ENCODE results near the gene CADM2. TPM values are rescaled to one million over a fixed set of nuclear protein-coding genes. Genes with fewer than 3 reads are reported as not detected.

CADM2 gene
- total RNA-seq, 1 donor = under 0.01 TPM

DNA sequence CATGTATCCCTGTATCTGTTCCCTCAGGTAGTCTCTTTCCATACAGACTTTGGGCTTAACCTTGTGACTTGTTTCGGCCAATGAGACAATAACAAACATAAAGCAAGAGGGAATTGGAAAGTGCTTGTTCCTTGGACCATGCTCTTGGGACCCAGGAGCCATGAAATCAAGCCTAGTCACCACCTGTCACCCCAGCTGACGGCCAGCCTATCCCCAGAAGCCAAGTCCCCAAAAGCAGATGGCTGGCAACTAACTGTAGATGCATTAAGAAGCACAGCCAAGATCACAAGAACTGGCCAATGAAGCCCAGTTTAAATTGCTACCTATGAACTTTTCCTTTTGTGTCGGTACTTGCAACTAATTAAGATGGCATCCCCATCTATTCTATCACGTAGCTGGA is 822.0 kb downstream of the CADM2 start:
- DNase-seq (ENCODE audit: low read depth) = no peak
- H3K4me3 ChIP-seq (ENCODE audit: low read depth, low read length) = no peak overlapping the region
- TF ChIP-seq, protein P1, sequence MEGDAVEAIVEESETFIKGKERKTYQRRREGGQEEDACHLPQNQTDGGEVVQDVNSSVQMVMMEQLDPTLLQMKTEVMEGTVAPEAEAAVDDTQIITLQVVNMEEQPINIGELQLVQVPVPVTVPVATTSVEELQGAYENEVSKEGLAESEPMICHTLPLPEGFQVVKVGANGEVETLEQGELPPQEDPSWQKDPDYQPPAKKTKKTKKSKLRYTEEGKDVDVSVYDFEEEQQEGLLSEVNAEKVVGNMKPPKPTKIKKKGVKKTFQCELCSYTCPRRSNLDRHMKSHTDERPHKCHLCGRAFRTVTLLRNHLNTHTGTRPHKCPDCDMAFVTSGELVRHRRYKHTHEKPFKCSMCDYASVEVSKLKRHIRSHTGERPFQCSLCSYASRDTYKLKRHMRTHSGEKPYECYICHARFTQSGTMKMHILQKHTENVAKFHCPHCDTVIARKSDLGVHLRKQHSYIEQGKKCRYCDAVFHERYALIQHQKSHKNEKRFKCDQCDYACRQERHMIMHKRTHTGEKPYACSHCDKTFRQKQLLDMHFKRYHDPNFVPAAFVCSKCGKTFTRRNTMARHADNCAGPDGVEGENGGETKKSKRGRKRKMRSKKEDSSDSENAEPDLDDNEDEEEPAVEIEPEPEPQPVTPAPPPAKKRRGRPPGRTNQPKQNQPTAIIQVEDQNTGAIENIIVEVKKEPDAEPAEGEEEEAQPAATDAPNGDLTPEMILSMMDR (IDR thresholded peaks at IDR 0.05; ENCODE audit: insufficient read depth, low read depth, low read length) = no peak

GRCh38 chr3:85781806-85782205 is 823.0 kb downstream of the CADM2 start:
- TF ChIP-seq, protein P1 (IDR thresholded peaks at IDR 0.05; ENCODE audit: insufficient read depth, low read depth, low read length) = no peak
- DNase-seq (ENCODE audit: low read depth) = no peak
- H3K4me3 ChIP-seq (ENCODE audit: low read depth, low read length) = no peak overlapping the region

DNA sequence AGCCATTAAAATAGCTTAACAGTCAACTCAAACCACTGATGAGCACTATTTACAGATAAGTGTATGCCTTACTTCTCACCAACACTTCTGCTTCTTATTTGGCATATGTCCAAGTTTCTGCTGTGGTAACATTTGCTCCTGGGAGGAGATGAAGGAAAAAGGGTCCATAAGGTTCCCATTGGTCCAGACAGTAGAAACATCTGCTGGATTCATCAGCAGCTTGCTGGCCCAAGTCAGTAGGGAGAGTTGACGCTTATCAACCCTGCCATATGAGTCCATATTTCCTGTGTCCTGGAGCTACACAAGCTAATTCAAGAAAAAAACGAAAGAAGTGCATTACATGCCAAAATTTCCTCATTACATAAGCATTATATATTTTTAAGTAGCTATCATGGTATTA is 824.5 kb downstream of the CADM2 start:
- no peak for DNase-seq (ENCODE audit: low read depth)
- TF ChIP-seq, protein P1 (IDR thresholded peaks at IDR 0.05; ENCODE audit: insufficient read depth, low read depth, low read length) = no peak
- H3K4me3 ChIP-seq (ENCODE audit: low read depth, low read length) = no peak overlapping the region

- H3K4me3 ChIP-seq (ENCODE audit: low read depth, low read length) = no peak overlapping the region
- TF ChIP-seq, protein P1 (IDR thresholded peaks at IDR 0.05; ENCODE audit: insufficient read depth, low read depth, low read length) = no peak
- DNase-seq (ENCODE audit: low read depth) = no peak
These were observed 827.0 kb downstream of the CADM2 start for GRCh38 chr3:85785766-85786165.

DNA sequence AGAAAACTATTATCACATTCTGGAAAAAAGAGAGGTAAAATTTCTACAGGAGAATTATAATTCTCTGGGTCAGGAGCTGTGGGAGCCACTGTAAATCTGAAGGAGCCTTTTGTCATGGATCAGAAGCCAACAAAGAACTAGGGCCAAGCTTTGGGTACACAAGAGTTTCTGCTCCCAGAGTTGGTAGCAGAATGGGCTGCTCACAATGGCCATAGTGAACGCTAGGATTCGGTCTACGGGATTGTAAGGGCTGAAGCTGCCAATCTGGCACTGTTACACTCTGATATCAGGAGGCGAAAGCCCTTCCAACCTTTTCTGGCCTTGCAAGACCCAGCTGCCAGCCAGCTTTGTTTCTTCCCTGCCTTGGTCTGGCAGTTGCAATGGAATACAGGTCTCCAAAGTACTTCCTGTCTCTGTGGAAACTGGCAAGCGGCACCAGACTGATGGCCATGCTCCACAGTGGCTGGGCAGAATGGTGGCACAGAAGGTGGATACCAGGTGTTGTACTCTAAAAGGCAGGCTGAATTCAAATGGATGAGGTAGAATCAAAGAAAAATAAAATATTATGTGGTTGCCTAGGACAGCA is 831.7 kb downstream of the CADM2 start:
- TF ChIP-seq, protein P1 (IDR thresholded peaks at IDR 0.05; ENCODE audit: insufficient read depth, low read depth, low read length) = no peak
- H3K4me3 ChIP-seq (ENCODE audit: low read depth, low read length) = no peak overlapping the region
- DNase-seq (ENCODE audit: low read depth) = no peak

DNA sequence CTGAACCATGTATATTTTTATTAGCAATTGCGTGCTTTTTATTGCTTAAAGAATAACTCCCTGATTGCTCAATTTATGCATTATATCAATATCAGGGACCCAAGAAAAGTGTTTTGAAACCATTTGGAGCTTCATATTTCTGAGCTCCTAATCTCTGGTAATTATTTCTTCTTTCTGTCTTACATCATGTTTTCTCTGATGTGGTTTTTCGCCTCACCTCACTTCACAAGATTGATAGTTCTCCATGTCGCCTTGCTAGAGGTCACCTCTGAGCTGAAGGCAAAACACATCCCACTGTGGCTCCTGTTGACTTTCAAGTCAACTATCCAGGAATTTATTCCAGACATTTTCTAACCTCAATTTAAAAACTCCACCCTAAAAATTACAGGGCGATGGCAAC is 837.4 kb downstream of the CADM2 start:
- H3K4me3 ChIP-seq (ENCODE audit: low read depth, low read length) = no peak overlapping the region
- TF ChIP-seq, protein P1 (IDR thresholded peaks at IDR 0.05; ENCODE audit: insufficient read depth, low read depth, low read length) = no peak
- DNase-seq (ENCODE audit: low read depth) = no peak

DNA sequence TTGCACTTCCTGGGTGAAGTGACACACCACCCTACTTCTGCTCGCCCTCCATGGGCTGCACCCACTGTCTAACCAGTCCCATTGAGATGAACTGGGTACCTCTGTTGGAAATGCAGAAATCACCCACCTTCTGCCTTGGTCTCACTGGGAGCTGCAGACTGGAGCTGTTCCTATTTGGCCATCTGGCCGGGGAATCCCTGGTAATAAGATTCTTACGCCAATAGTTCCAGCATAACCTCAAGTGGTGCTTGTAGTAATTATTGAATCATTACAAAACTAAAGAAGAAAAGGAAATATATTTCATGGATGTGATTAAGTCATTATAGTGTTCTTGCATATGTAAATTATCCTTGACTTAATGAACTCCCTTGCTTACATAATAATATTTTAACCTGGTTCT is 841.9 kb downstream of the CADM2 start:
- TF ChIP-seq, protein P1 (IDR thresholded peaks at IDR 0.05; ENCODE audit: insufficient read depth, low read depth, low read length) = no peak
- DNase-seq (ENCODE audit: low read depth) = no peak
- H3K4me3 ChIP-seq (ENCODE audit: low read depth, low read length) = no peak overlapping the region

All from fibroblast of villous mesenchyme (primary cell).